Hematopoietic multipotent progenitor cell treated with erythropoietin and hydrocortisone succinate and interleukin-3 and kit ligand, for 17 days (in vitro differentiated cells): ENCODE data around the gene RAB11FIP3.
"Not testable (repeated sequence)": the region's sequence is repeated elsewhere in the genome, so short reads cannot be mapped to it uniquely, and the experiment has no call there.

Source experiments
- DNase-seq: peaks from one replicate; pipeline ENCODE4 v3.0.0-alpha.2; 2015; ENCODE audit warnings: low spot score

RAB11FIP3 gene

GRCh38 chr16:494676-495075 lies 69.2 kb downstream of the RAB11FIP3 start:
- DNase-seq = not testable (repeated sequence)

GRCh38 chr16:495127-495748 lies 69.8 kb downstream of the RAB11FIP3 start:
- DNase-seq = peak; percentile 31

GRCh38 chr16:496097-496886 lies 70.8 kb downstream of the RAB11FIP3 start:
- DNase-seq = no peak

- no peak for DNase-seq
Observed at GRCh38 chr16:497258-497657, 71.8 kb downstream of the RAB11FIP3 start.

GRCh38 chr16:499924-500323 lies 74.5 kb downstream of the RAB11FIP3 start:
- DNase-seq = no peak

GRCh38 chr16:500709-501108 lies 75.3 kb downstream of the RAB11FIP3 start:
- DNase-seq = no peak

- no peak for DNase-seq
Observed at GRCh38 chr16:502179-502943, 76.9 kb downstream of the RAB11FIP3 start.

- no peak for DNase-seq
Observed at GRCh38 chr16:503150-504071, 78.0 kb downstream of the RAB11FIP3 start.

GRCh38 chr16:505479-506245 lies 80.2 kb downstream of the RAB11FIP3 start:
- no peak for DNase-seq

- no peak for DNase-seq
Observed at GRCh38 chr16:506246-506546, 80.7 kb downstream of the RAB11FIP3 start.

GRCh38 chr16:507527-507926 lies 82.1 kb downstream of the RAB11FIP3 start:
- not testable (repeated sequence) for DNase-seq

GRCh38 chr16:507996-508395 lies 82.5 kb downstream of the RAB11FIP3 start:
- no peak for DNase-seq

GRCh38 chr16:508884-509736 lies 83.7 kb downstream of the RAB11FIP3 start:
- DNase-seq = no peak

- no peak for DNase-seq
Observed at GRCh38 chr16:510066-510825, 84.8 kb downstream of the RAB11FIP3 start.

GRCh38 chr16:512802-513201 lies 87.4 kb downstream of the RAB11FIP3 start:
- no peak for DNase-seq

GRCh38 chr16:513950-514349 lies 88.5 kb downstream of the RAB11FIP3 start:
- no peak for DNase-seq

GRCh38 chr16:515175-515938 lies 89.9 kb downstream of the RAB11FIP3 start:
- no peak for DNase-seq

- DNase-seq = no peak
Observed at GRCh38 chr16:515939-516226, 90.4 kb downstream of the RAB11FIP3 start.

- peak; percentile 21 for DNase-seq
Observed at GRCh38 chr16:516301-516700, 90.9 kb downstream of the RAB11FIP3 start.
